Esophagus squamous epithelium (tissue), 4 donors: Measurements from ENCODE around the gene CENPP.

Source experiments
- CTCF ChIP-seq, 6 experiments: fragments of 450-650 bp in 4 of 6; fragments of 200-600 bp in 2 of 6; sonication (generic) in 2 of 6; IDR thresholded peaks; one replicate each; pipeline ENCODE4 v1.5.1; 2016 to 2019; ENCODE audit warnings: antibody characterized with exemption in 6 of 6, mild to moderate bottlenecking in 4 of 6, moderate library complexity in 4 of 6
- POLR2A ChIP-seq, 4 donors: fragments of 450-650 bp; IDR thresholded peaks; one replicate each; pipeline ENCODE4 v1.6.1; 2017; ENCODE audit warnings: antibody characterized with exemption in 4 of 4, mild to moderate bottlenecking in 4 of 4, moderate library complexity in 3 of 4

GRCh38 chr9:92496396-92497176, 170.8 kb downstream of the CENPP start:
- TF ChIP-seq CTCF (IDR thresholded peaks at IDR 0.05) = no peak
- no peak for TF ChIP-seq POLR2A (IDR thresholded peaks at IDR 0.05)
